Measurements from ENCODE around the gene METTL8.
A peak's percentile ranks its signal among the peaks of the same experiment; 100 is the strongest.

Gene METTL8

DNA sequence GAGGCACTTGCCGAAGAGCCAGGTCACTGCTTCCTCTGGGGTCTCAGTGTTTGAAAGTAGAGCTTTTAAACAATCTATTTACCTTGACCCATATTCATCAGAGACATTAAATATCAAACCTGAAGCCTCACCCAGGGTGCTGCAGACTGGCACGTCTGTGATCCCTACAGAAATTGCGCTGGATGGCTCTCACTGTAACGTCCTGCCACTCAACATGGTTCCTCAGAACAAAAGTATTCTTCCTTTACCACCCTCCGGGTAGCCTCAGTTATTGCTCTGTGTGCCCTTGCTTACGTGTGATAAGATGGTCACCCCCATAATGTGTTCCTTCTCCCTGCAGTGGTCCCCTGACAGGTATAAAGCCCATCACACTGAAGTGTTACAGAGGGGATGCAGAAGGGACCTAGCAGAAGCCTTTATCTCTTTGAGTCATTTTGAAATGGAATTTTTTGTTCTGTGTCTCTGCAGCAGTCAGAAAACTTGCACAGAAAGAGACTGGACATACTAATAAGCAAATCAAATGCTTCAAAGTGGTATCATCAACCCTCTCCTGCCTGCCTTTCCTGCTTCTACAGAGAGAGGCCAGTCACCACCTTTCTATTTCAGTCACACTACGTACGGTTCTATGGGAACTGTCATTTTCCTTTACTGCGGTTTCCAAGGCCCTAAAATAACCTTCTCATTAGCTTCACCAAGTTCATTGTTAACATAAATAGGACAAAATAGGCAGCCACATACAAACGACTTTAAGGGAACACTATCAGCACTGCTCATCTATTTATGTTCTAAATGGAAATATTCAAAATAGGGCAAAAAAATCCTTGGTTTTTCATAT, 86.8 kb downstream of the METTL8 start:
- DNase-seq (ENCODE audit: low read depth): peak; percentile 73
- no peak overlapping the region for H3K4me3 ChIP-seq (ENCODE audit: low read depth, low read length)

DNA sequence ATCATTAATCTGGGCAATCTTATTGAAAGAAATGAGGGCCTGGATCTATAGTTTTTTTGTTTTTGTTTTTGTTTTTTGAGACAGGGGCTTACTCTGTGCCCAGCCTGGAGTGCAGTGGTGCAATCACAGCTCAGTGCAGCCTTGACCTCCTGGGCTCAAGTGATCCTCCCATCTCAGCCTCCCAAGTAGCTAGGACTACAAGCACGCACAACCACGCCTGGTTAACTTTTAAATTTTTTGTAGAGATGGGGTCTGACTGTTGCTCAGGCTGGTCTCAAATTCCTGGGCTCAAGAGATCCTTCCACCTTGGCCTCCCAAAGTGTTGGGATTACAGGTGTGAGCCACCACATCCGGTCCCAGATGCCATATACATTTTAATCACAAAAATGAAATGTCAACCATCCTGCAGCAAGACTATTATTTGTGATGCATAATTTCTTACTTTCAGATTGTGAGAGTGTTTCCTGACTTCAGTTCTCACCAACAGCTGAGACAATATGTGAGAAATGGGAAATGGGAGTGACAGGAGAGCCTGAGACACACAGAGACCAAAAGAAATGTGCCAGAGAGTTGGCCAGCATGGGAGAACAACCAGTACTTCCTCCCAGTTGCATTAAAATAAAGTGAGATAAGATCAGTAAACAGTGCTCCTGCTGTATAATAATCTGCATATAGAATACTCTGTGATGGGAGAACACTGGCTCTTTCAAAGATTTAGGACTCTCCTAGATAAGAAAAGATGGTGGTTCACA, 87.6 kb downstream of the METTL8 start:
- TF ChIP-seq, protein P1, sequence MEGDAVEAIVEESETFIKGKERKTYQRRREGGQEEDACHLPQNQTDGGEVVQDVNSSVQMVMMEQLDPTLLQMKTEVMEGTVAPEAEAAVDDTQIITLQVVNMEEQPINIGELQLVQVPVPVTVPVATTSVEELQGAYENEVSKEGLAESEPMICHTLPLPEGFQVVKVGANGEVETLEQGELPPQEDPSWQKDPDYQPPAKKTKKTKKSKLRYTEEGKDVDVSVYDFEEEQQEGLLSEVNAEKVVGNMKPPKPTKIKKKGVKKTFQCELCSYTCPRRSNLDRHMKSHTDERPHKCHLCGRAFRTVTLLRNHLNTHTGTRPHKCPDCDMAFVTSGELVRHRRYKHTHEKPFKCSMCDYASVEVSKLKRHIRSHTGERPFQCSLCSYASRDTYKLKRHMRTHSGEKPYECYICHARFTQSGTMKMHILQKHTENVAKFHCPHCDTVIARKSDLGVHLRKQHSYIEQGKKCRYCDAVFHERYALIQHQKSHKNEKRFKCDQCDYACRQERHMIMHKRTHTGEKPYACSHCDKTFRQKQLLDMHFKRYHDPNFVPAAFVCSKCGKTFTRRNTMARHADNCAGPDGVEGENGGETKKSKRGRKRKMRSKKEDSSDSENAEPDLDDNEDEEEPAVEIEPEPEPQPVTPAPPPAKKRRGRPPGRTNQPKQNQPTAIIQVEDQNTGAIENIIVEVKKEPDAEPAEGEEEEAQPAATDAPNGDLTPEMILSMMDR (IDR thresholded peaks at IDR 0.05; ENCODE audit: insufficient read depth, low read depth, low read length, missing control alignments): no peak
- peak; percentile 65 for DNase-seq (ENCODE audit: low read depth)
- no peak overlapping the region for H3K4me3 ChIP-seq (ENCODE audit: low read depth, low read length)

More for the DNA sequence above, 86.8 kb downstream of the METTL8 start:
- TF ChIP-seq, protein P1 (IDR thresholded peaks at IDR 0.05; ENCODE audit: insufficient read depth, low read depth, low read length, missing control alignments): no peak

DNA sequence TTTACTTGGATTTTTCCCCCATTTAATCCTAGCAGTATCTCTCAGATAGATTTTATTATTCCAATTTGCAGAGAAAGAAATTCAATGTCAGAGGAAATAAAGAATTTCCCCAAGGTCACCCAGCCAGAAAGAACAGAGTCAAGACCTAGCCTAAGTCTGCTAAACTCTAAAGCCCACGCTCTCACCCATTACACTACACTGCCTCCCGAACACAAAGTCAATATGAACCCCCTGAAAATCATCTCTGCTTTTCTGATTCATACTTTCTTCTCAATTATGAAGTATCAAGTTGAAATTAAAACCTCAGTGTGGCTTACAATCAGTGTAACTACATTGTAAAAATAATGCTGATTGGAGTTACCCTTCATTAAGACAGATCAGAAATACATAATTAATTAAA, 89.6 kb downstream of the METTL8 start:
- TF ChIP-seq, protein P1 (IDR thresholded peaks at IDR 0.05; ENCODE audit: insufficient read depth, low read depth, low read length, missing control alignments): no peak
- no peak for DNase-seq (ENCODE audit: low read depth)
- H3K4me3 ChIP-seq (ENCODE audit: low read depth, low read length): no peak overlapping the region

DNA sequence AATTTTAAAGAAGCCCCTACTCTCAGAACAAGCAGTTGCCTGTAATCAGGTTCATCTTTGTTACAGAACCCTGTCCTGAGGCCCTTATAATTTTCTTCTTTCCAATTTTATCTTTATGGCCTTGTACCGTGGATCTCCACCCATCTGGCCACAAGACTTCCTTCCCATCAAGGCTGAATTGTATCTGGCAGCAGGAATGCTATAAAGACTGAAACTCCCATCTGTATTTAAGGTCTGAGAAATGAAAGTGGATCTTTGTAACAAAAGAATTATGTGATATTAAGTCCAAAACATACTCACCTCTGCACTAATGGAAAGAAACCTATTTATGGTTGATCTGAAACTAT, 91.8 kb downstream of the METTL8 start:
- DNase-seq (ENCODE audit: low read depth): peak; percentile 25
- no peak overlapping the region for H3K4me3 ChIP-seq (ENCODE audit: low read depth, low read length)
- TF ChIP-seq, protein P1 (IDR thresholded peaks at IDR 0.05; ENCODE audit: insufficient read depth, low read depth, low read length, missing control alignments): no peak

DNA sequence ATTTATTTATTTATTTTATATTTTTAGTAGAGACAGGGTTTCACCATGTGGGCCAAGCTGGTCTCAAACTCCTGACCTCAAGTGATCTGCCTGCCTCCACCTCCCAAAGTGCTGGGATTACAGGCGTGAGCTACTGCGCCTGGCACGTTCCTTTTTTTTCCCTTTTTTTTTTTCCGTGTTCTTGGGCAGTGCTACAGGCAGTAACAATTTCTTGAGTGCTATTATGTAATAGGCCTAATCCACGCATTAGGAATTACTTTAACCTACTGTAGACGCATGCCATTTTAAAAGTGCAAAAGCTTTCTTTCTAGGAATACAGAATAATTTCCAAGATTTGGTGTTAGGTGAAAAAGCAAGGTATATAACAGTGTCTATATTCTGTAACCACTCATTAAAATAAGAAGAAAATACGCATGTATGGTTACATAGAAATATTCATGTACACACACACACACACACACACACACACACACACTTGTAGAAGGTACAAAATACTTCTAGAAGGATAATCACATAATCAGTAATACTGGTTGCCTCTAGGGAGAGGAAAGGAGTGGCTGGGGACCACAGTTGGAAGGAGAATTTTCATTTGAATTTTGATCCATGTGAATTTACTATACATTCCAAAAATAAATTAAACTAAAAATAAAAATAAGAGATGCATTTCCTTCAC, 92.3 kb downstream of the METTL8 start:
- no peak for DNase-seq (ENCODE audit: low read depth)
- TF ChIP-seq, protein P1 (IDR thresholded peaks at IDR 0.05; ENCODE audit: insufficient read depth, low read depth, low read length, missing control alignments): no peak
- no peak overlapping the region for H3K4me3 ChIP-seq (ENCODE audit: low read depth, low read length)

DNA sequence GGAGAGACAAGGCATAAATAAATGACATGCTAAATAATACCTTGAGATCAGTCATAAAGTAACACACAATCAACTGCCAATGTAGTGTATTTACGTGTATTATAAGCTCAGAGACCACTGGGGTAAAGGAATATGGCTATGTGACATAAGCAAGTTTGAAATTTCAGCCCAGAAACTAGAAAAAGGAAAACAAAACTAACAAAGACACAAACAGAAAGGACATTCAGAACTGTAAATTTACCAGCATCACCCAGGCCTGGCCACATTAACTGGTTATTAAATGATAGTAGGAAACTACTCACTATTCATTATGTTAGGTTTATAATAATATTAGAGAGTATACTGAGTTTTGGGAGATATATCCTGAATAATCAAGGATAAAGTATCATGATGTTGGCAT, 98.8 kb downstream of the METTL8 start:
- peak; percentile 50 for DNase-seq (ENCODE audit: low read depth)
- H3K4me3 ChIP-seq (ENCODE audit: low read depth, low read length): no peak overlapping the region
- TF ChIP-seq, protein P1 (IDR thresholded peaks at IDR 0.05; ENCODE audit: insufficient read depth, low read depth, low read length, missing control alignments): no peak

Data from GM12865 (cell line).